ENCODE measurements around the gene CNOT3. TPM values are rescaled to one million over a fixed set of nuclear protein-coding genes. Genes with fewer than 3 reads are reported as not detected.

The CNOT3 gene
- total RNA-seq, 1 experiment from 2014 or later, result 87.4 TPM

DNA sequence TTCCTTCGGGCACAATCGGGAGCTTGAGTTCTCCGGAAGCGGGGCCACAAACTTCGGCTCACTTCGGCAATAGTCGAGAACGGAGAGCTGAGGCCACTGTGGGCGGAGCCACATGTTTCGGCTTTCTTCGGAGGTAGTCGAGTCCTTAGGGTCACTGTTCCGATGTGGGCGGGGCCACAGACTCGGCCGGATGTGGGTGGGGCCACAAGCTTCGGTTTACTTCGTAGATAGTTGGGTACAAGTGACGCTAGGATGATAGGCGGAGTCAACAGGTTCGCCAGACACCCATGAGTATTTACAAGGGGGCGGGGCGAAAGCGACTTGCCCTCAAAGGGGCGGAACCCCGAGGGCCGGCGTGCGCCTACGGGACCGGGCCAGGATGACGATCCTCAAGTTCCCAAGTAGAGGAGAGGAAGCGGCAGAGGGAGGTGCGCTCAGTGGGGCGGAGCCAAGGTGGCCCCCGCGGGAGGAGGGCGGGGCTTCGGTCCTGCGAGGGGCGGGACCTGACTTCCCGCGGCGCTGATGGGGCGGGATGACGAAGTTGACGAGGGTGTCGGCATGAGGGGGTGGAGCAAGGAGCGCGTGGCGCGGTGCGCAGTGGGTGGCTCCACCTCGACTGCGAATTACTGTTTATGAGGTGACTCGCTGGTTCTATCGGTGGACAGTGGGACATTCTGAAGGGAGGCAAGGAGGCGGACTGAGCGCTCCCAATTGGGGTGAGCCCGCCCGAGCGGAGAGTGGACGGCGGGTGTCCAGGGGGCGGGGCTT, 52.4 kb downstream of the CNOT3 start:
- H3K4me3 Mint-ChIP-seq (ENCODE audit: low read depth, unreplicated experiment), result peak overlapping the region; percentile 82
- H3K9me3 Mint-ChIP-seq (ENCODE audit: low read depth, unreplicated experiment), result no peaks in the 10 kb centered on the region
- CTCF ChIA-PET, result interaction anchor here (0.6 to 3.7 kb wide), 18 partner anchors 10 to 1435 kb away, joined by 3 to 35 read pairs (median 5); partner anchors contain the start of genes CNOT3, LENG1, MYADM and RPS9
- H3K27ac Mint-ChIP-seq (ENCODE audit: unreplicated experiment), result peak overlapping the region; percentile 93
- H3K27me3 Mint-ChIP-seq (ENCODE audit: unreplicated experiment), result no peaks in the 10 kb centered on the region
- peaks cover 27% of the 10 kb centered on the region for H3K4me1 Mint-ChIP-seq (ENCODE audit: low read depth, unreplicated experiment)
- TF ChIP-seq, protein P1, sequence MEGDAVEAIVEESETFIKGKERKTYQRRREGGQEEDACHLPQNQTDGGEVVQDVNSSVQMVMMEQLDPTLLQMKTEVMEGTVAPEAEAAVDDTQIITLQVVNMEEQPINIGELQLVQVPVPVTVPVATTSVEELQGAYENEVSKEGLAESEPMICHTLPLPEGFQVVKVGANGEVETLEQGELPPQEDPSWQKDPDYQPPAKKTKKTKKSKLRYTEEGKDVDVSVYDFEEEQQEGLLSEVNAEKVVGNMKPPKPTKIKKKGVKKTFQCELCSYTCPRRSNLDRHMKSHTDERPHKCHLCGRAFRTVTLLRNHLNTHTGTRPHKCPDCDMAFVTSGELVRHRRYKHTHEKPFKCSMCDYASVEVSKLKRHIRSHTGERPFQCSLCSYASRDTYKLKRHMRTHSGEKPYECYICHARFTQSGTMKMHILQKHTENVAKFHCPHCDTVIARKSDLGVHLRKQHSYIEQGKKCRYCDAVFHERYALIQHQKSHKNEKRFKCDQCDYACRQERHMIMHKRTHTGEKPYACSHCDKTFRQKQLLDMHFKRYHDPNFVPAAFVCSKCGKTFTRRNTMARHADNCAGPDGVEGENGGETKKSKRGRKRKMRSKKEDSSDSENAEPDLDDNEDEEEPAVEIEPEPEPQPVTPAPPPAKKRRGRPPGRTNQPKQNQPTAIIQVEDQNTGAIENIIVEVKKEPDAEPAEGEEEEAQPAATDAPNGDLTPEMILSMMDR (IDR thresholded peaks at IDR 0.05; ENCODE audit: unreplicated experiment), result no peak
- BruUV-seq (replicated peaks), result no TSS peak
- DNase-seq, result peak; percentile 100
- intact Hi-C loops (cut with micrococcal nuclease; ENCODE audit: unreplicated experiment), result no loop called here
- peaks cover 91% of the 10 kb centered on the region for H3K36me3 Mint-ChIP-seq (ENCODE audit: insufficient read depth, unreplicated experiment)

DNA sequence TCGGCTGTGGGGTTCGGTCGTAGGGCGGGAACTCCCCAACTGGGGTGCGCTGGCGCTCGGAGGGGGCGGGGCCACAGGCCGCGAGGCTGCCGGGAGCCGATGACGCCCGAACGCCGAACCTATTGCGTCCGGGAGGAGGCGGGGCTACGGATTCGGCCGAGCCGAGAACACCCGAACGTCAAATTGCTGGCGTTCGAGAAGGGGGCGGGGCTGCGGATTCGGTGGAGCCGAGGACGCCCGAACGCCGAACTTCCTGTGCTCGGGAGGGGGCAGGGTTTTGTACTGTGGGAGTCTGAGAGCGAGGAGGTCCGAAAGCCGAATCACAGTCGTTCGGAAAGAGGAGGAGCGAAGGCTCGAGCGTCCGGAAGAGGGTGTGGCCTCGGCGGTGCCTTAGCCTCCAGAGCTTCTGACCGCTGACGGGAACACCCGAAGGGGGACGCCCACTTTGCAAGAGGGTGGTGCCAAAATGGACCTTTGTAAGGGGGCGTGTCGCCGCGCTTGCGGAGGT, 53.0 kb downstream of the CNOT3 start:
- Mint-ChIP-seq H3K36me3 (ENCODE audit: insufficient read depth, unreplicated experiment) (peaks cover 92% of the 10 kb centered on the region), H3K27me3 (ENCODE audit: unreplicated experiment) (no peaks in the 10 kb centered on the region), H3K9me3 (ENCODE audit: low read depth, unreplicated experiment) (no peaks in the 10 kb centered on the region), H3K27ac (ENCODE audit: unreplicated experiment) (peak overlapping the region; percentile 93), H3K4me1 (ENCODE audit: low read depth, unreplicated experiment) (peaks cover 27% of the 10 kb centered on the region), H3K4me3 (ENCODE audit: low read depth, unreplicated experiment) (peak overlapping the region; percentile 82)
- BruUV-seq (replicated peaks), result no TSS peak
- TF ChIP-seq, protein P1 (IDR thresholded peaks at IDR 0.05; ENCODE audit: unreplicated experiment), result no peak
- peak; percentile 100 for DNase-seq
- CTCF ChIA-PET, result interaction anchor here (1.0 to 3.7 kb wide), 6 partner anchors 10 to 398 kb away, joined by 3 to 35 read pairs (median 6); partner anchors contain the start of genes RPS9 and TMC4
- intact Hi-C loops (cut with micrococcal nuclease; ENCODE audit: unreplicated experiment), result loop anchor here (1.0 kb wide), 1 partner anchor 10 kb away; the partner anchor contains the start of gene RPS9

DNA sequence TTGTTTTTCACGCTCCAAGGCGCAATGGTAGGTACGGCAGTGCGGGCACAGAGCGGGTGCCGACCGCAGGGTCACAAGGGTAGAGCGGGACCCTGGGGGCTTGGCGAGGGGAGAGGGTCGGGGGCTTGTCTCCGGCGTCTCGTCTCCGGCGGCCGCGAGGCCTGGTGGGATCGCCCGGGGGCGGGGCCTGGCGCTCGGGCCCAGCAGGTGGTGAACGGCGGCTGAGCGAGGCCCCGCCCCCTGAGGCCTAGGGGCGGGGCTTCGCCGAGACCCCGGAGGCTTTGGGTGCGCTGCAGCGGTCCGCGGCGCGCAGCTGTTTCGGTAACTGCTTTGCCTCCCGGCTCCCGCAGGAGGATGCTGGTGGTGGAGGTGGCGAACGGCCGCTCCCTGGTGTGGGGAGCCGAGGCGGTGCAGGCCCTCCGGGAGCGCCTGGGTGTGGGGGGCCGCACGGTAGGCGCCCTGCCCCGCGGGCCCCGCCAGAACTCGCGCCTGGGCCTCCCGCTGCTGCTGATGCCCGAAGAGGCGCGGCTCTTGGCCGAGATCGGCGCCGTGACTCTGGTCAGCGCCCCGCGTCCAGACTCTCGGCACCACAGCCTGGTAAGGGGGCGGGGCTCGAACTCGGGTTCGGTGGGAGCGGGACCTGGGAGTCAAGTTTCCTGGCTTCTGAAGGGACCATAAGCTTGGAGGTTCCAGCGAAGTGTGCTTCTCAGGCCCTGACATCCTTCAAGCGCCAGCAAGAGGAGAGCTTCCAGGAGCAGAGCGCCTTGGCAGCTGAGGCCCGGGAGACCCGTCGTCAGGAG, 53.6 kb downstream of the CNOT3 start, which contains the start of gene TSEN34:
TSS of gene TSEN34 (plus strand) at position 298 of the 800 bp plus-strand sequence. CDS start at position 355, 57 bp downstream.
- TF ChIP-seq, protein P1 (IDR thresholded peaks at IDR 0.05; ENCODE audit: unreplicated experiment), result no peak
- Mint-ChIP-seq H3K27me3 (ENCODE audit: unreplicated experiment) (no peaks in the 10 kb centered on the region), H3K27ac (ENCODE audit: unreplicated experiment) (peak within 1 kb of the TSS; percentile 93), H3K4me1 (ENCODE audit: low read depth, unreplicated experiment) (peaks cover 27% of the 10 kb centered on the region), H3K9me3 (ENCODE audit: low read depth, unreplicated experiment) (no peaks in the 10 kb centered on the region), H3K36me3 (ENCODE audit: insufficient read depth, unreplicated experiment) (peaks cover 92% of the 10 kb centered on the region), H3K4me3 (ENCODE audit: low read depth, unreplicated experiment) (peak within 1 kb of the TSS; percentile 82)
- CTCF ChIA-PET, result interaction anchor here (0.6 to 3.7 kb wide), 6 partner anchors 14 to 398 kb away, joined by 3 to 35 read pairs (median 4); partner anchors contain the start of gene TMC4
- intact Hi-C loops (cut with micrococcal nuclease; ENCODE audit: unreplicated experiment), result loop anchor here (1.0 kb wide), 1 partner anchor 9 kb away; the partner anchor contains the start of gene RPS9
- DNase-seq, result peak; percentile 94
- BruUV-seq (replicated peaks), result no TSS peak

Data from Calu3 (cell line).